D341Med (cell line): ENCODE measurements around the gene MYZAP.

Source experiments
- DNase-seq: peaks from one replicate; pipeline ENCODE4 v3.0.0; 2012; ENCODE audit warnings: low spot score

MYZAP gene

GRCh38 chr15:57663262-57663661 lies 71.6 kb downstream of the MYZAP start:
- no peak for DNase-seq

- no peak for DNase-seq
Measured at GRCh38 chr15:57665194-57665593, 73.5 kb downstream of the MYZAP start.

GRCh38 chr15:57665939-57666338 lies 74.2 kb downstream of the MYZAP start:
- DNase-seq = no peak

GRCh38 chr15:57667171-57667849 lies 75.6 kb downstream of the MYZAP start:
- peak; percentile 41 for DNase-seq

GRCh38 chr15:57668016-57668415 lies 76.3 kb downstream of the MYZAP start:
- no peak for DNase-seq

GRCh38 chr15:57671636-57672035 lies 79.9 kb downstream of the MYZAP start:
- no peak for DNase-seq

GRCh38 chr15:57675481-57676181 lies 83.9 kb downstream of the MYZAP start:
- DNase-seq = no peak

- DNase-seq = no peak
Measured at GRCh38 chr15:57676585-57676984, 84.9 kb downstream of the MYZAP start.

- DNase-seq = no peak
Measured at GRCh38 chr15:57677204-57677603, 85.5 kb downstream of the MYZAP start.

GRCh38 chr15:57680021-57680420 lies 88.3 kb downstream of the MYZAP start:
- no peak for DNase-seq

- DNase-seq = no peak
Measured at GRCh38 chr15:57681011-57681410, 89.3 kb downstream of the MYZAP start.

GRCh38 chr15:57683481-57683880 lies 91.8 kb downstream of the MYZAP start:
- DNase-seq = no peak

- DNase-seq = no peak
Measured at GRCh38 chr15:57684491-57685151, 92.9 kb downstream of the MYZAP start.

- DNase-seq = no peak
Measured at GRCh38 chr15:57685306-57686095, 93.8 kb downstream of the MYZAP start.

- no peak for DNase-seq
Measured at GRCh38 chr15:57686657-57687056, 95.0 kb downstream of the MYZAP start.

- DNase-seq = no peak
Measured at GRCh38 chr15:57690341-57690966, 98.8 kb downstream of the MYZAP start.

GRCh38 chr15:57691082-57691481 lies 99.4 kb downstream of the MYZAP start:
- no peak for DNase-seq

- DNase-seq = no peak
Measured at GRCh38 chr15:57692709-57693108, 101.0 kb downstream of the MYZAP start.

- no peak for DNase-seq
Measured at GRCh38 chr15:57694279-57694678, 102.6 kb downstream of the MYZAP start.

GRCh38 chr15:57696146-57696545 lies 104.4 kb downstream of the MYZAP start:
- DNase-seq = no peak

- no peak for DNase-seq
Measured at GRCh38 chr15:57697588-57697987, 105.9 kb downstream of the MYZAP start.

GRCh38 chr15:57698243-57698642 lies 106.5 kb downstream of the MYZAP start:
- no peak for DNase-seq
